Ishikawa (cell line): Measurements from ENCODE around the gene NKX6-1.

Experiments used
- CEBPB ChIP-seq: IDR thresholded peaks from 2 replicates; pipeline ENCODE4 v1.6.1; 2012
- CREB1 ChIP-seq: IDR thresholded peaks from 2 replicates; pipeline ENCODE4 v1.6.1; 2012; ENCODE audit warnings: low read depth
- EGR1 ChIP-seq: IDR thresholded peaks from 2 replicates; pipeline ENCODE4 v1.6.1; 2012
- EP300 ChIP-seq: IDR thresholded peaks from 2 replicates; pipeline ENCODE4 v1.6.1; 2012; ENCODE audit warnings: borderline replicate concordance
- FOXM1 ChIP-seq: IDR thresholded peaks from 2 replicates; pipeline ENCODE4 v1.6.1; 2012; ENCODE audit warnings: low read depth, borderline replicate concordance
- MAX ChIP-seq: IDR thresholded peaks from 2 replicates; pipeline ENCODE4 v1.6.1; 2012
- NFIC ChIP-seq: IDR thresholded peaks from 2 replicates; pipeline ENCODE4 v1.6.1; 2012
- RAD21 ChIP-seq: IDR thresholded peaks from 2 replicates; pipeline ENCODE4 v1.6.1; 2012; ENCODE audit warnings: low read depth
- REST ChIP-seq: IDR thresholded peaks from 2 replicates; pipeline ENCODE4 v1.6.1; 2012; ENCODE audit warnings: low read depth, mild to moderate bottlenecking
- TAF1 ChIP-seq: IDR thresholded peaks from 2 replicates; pipeline ENCODE4 v1.6.1; 2012; ENCODE audit warnings: low read depth, mild to moderate bottlenecking
- TCF12 ChIP-seq: IDR thresholded peaks from 2 replicates; pipeline ENCODE4 v1.6.1; 2012; ENCODE audit warnings: low read depth
- TEAD4 ChIP-seq: IDR thresholded peaks from 2 replicates; pipeline ENCODE4 v1.6.1; 2012
- USF1 ChIP-seq: IDR thresholded peaks from 2 replicates; pipeline ENCODE4 v1.6.1; 2012
- YY1 ChIP-seq: IDR thresholded peaks from 2 replicates; pipeline ENCODE4 v1.6.1; 2012; ENCODE audit warnings: low read depth
- ZBTB7A ChIP-seq: IDR thresholded peaks from 2 replicates; pipeline ENCODE4 v1.6.1; 2012; ENCODE audit warnings: low read depth

Gene NKX6-1

GRCh38 chr4:84480082-84480481 is 19.0 kb downstream of the NKX6-1 start:
- TF ChIP-seq ZBTB7A (no peak), EP300 (no peak), USF1 (no peak), MAX (no peak), TEAD4 (no peak)

GRCh38 chr4:84479663-84480062 is 19.4 kb downstream of the NKX6-1 start:
- TF ChIP-seq REST (no peak), MAX (no peak), TAF1 (no peak), NFIC (no peak), TCF12 (no peak), EP300 (no peak), ZBTB7A (no peak), USF1 (no peak), CREB1 (no peak)

- TF ChIP-seq USF1 (no peak), YY1 (no peak), ZBTB7A (no peak), REST (no peak), CREB1 (no peak), TAF1 (no peak), TCF12 (no peak), EGR1 (no peak), TEAD4 (no peak), NFIC (no peak), CEBPB (no peak), EP300 (no peak), RAD21 (no peak), MAX (no peak), FOXM1 (no peak)
Measured at GRCh38 chr4:84477738-84478137, 21.4 kb downstream of the NKX6-1 start.

- TF ChIP-seq MAX: no peak
- no peak for TF ChIP-seq USF1
- no peak for TF ChIP-seq ZBTB7A
- TF ChIP-seq CREB1: no peak
- no peak for TF ChIP-seq CEBPB
- no peak for TF ChIP-seq TEAD4
- TF ChIP-seq NFIC: no peak
- no peak for TF ChIP-seq FOXM1
- no peak for TF ChIP-seq REST
- TF ChIP-seq TAF1: no peak
Measured at GRCh38 chr4:84474107-84474506, 25.0 kb downstream of the NKX6-1 start.
